Astrocyte (in vitro differentiated cells and primary cell): ENCODE data around the gene EVC2.

Experiments used
- CTCF ChIP-seq: IDR thresholded peaks from 2 replicates; pipeline ENCODE4 v1.5.1; 2011; ENCODE audit warnings: low read depth, mild to moderate bottlenecking, inconsistent platforms, low read length, moderate library complexity; ENCODE audit not compliant: insufficient read depth
- EZH2 ChIP-seq: IDR thresholded peaks from 2 replicates; pipeline ENCODE4 v1.6.1; 2012; ENCODE audit warnings: mild to moderate bottlenecking, low read length, inconsistent platforms; ENCODE audit not compliant: insufficient read depth

- TF ChIP-seq CTCF, result peak; percentile 4
- no peak for TF ChIP-seq EZH2
These were observed 44.2 kb upstream of the EVC2 start for GRCh38 chr4:5752376-5753184.
